ENCODE data around the gene ZNF253.
"Not testable (repeated sequence)": the region's sequence is repeated elsewhere in the genome, so short reads cannot be mapped to it uniquely, and the experiment has no call there.

ZNF253 gene

DNA sequence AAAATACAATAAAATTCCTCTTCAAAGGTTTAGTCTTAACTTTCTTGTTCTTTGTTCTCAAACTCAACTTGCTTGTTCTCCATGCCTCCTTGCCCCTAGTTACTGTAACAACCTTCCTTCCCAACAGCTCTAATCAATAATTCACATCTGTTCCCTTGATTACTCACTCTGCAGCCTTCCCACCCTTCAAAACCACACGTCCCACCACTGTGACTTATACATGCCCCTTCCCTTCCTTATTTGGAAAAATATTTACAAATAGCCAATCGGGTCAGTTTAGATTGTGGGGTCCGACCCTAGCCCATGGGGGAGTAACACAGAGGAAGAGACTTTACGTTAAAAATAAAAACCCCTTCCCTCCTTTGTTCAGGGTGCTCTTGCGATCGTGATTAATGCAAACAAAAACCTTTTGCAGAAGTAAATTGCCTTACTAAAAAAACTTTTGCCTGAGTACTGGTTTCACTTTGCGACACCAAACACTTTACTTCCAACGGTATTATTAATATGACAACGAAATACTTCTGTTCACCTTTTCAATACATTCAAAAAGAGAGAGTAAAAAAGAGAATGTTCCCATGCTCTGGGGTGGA, 34.6 kb downstream of the ZNF253 start:
- no peak for DNase-seq

DNA sequence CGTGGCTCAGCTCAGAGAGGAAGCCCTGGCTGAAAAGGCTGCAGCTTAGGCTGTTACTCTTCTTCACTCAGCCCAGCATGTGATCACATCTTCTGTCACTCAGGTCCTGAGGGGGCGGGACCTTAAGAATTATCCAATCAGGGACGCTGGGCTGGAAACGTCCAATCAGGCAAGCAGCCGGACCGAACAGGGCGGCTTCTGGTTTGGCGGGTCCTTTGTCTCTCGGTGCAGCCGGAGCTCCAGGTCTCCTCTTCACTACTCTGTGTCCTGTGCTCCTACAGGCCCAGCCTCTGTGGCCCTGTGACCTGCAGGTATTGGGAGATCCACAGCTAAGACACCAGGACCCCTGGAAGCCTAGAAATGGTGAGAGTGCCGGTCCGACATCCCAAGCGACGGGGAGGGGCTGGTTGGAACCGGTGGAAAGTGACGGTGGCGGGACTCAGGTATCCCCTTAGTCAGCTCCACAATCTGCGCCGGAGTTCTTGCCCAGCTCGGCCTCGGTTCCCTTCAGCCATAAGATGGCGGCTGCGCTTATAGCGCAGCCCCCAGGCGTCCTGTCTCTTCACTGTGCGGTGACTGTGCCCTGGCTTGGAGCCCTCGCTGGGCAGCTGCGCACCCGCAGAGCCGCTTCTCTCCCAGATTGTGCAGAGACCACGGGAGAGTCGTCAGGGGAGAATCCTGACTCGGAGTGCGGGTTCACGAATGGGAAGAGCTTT, 35.2 kb downstream of the ZNF253 start, which contains the start of gene ZNF93:
Gene ZNF93 (plus strand): TSS at position 218 of the 716 bp plus-strand sequence. CDS start 143 bp downstream, at position 361.
- DNase-seq, result no peak

DNA sequence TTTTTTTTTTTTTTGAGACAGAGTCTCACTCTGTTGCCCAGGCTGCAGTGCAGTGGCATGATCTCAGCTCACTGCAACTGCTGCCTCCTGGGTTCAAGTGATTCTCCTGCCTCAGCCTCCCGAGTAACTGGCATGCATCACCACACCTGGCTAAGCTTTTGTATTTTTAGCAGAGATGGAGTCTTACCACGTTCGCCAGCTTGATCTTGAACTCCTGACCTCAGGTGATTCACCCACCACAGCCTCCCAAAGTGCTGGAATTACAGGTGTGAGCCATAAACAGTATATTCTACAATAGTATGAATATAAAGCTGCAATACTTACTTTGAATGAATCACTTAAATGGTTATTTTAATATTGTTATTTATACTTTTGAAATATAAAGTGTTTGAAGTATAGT, 41.9 kb downstream of the ZNF253 start:
- not testable (repeated sequence) for DNase-seq

DNA sequence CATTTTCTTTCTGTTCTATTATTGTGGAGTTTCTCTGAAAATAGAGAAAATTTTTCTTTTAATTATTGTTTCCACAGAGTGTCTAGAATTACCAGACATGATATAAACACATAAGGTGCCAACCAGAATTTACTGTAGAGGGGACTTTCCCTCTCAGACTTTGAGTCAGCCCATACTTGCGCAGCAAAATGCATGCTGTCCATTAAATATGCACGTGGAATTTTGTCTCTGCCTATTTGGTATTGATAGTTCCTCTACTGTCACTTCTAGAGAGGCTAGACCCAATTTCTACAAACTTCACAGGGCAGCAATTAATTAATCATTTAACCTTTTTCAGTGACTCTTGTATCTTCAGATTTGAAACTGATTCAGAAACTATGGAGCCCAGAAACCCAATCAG, 44.0 kb downstream of the ZNF253 start:
- DNase-seq, result no peak

DNA sequence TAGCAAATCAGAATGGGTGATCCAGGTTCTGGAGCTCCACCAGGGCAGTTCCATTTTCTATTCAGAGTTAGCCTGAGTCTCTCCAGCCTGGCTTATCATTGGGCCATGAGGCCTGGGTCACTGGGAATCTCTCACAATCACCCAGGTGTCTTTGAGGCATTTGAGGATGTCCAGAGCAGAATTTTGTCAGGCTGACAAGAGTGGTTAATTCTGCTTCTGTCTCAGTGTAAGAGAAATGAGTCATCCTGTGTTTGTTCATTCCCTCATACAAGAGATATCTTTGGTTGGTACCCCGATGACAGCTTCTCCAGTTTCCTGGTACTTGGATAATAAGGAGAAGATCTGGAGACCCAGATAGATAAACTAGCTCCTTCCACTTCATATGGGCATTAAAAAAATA, 45.5 kb downstream of the ZNF253 start:
- DNase-seq, result no peak

- DNase-seq, result no peak
Measured at GRCh38 chr19:19914596-19914995, 48.9 kb downstream of the ZNF253 start.

GRCh38 chr19:19930417-19930816, 64.7 kb downstream of the ZNF253 start:
- DNase-seq, result peak; percentile 24 to 44

DNA sequence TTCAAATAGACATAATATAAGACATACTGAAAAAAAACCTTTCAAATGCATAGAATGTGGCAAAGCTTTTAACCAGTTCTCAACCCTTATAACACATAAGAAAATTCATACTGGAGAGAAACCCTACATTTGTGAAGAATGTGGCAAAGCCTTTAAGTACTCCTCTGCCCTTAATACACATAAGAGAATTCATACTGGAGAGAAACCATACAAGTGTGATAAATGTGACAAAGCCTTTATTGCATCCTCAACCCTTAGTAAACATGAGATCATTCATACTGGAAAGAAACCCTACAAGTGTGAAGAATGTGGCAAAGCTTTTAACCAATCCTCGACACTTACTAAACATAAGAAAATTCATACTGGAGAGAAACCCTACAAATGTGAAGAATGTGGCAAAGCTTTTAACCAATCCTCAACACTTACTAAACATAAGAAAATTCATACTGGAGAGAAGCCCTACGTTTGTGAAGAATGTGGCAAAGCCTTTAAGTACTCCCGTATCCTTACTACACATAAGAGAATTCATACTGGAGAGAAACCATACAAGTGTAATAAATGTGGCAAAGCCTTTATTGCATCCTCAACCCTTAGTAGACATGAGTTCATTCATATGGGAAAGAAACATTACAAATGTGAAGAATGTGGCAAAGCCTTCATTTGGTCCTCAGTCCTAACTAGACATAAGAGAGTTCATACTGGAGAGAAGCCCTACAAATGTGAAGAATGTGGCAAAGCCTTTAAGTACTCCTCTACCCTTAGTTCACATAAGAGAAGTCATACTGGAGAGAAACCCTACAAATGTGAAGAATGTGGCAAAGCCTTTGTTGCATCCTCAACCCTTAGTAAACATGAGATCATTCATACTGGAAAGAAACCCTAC, 68.0 kb downstream of the ZNF253 start:
- not testable (repeated sequence) for DNase-seq

- DNase-seq, result no peak
Measured at GRCh38 chr19:19937403-19937802, 71.7 kb downstream of the ZNF253 start.

DNA sequence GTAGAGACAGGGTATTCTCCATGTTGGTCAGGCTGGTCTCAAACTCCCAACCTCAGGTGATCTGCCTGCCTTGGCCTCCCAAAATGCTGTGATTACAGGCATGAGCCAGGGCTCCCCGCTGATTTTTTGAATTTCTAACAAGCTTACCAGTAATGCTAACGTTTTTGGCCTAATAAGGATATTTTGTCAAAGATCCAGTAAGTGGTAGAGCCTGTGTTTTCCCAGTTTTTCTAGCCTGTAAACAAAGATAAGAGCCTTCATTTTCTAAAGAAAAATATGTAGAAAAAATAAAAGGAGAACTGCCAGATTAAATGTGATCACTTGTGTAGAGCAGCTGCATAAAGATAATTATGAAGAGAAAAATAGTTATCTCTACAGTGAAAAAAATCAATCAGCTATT, 72.8 kb downstream of the ZNF253 start:
- DNase-seq, result no peak

- no peak for DNase-seq
Measured at GRCh38 chr19:19943848-19944582, 78.3 kb downstream of the ZNF253 start.

All from SHP77 (cell line).